GM12874 (cell line): ENCODE data around the gene GMPS.

Experiments
- TF ChIP-seq, protein P1 (sequence below): IDR thresholded peaks from 2 replicates; pipeline ENCODE4 v1.5.1; 2011; ENCODE audit warnings: low read depth, mild to moderate bottlenecking, control low read depth, low read length, moderate library complexity; ENCODE audit not compliant: insufficient read depth

GMPS gene

DNA sequence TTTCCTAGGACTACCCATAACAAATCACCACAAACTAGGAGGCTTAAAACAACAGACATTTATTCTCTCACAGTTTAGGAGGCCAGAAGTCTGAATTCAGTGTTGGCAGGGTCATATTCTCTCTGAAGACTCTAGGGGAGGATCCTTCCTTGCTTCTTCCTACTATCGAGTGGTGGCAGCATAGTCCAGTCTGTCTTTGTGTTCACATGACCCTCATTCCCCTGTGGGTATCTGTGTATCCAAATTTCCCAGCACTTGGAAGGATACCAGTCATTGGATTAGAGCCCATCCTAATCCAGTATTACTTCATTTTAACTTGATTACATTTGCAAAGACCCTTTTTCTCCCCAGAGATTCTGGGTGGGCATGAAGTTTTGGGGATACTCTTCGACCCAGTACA lies 63.8 kb downstream of the GMPS start:
- TF ChIP-seq, protein P1, sequence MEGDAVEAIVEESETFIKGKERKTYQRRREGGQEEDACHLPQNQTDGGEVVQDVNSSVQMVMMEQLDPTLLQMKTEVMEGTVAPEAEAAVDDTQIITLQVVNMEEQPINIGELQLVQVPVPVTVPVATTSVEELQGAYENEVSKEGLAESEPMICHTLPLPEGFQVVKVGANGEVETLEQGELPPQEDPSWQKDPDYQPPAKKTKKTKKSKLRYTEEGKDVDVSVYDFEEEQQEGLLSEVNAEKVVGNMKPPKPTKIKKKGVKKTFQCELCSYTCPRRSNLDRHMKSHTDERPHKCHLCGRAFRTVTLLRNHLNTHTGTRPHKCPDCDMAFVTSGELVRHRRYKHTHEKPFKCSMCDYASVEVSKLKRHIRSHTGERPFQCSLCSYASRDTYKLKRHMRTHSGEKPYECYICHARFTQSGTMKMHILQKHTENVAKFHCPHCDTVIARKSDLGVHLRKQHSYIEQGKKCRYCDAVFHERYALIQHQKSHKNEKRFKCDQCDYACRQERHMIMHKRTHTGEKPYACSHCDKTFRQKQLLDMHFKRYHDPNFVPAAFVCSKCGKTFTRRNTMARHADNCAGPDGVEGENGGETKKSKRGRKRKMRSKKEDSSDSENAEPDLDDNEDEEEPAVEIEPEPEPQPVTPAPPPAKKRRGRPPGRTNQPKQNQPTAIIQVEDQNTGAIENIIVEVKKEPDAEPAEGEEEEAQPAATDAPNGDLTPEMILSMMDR: no peak

DNA sequence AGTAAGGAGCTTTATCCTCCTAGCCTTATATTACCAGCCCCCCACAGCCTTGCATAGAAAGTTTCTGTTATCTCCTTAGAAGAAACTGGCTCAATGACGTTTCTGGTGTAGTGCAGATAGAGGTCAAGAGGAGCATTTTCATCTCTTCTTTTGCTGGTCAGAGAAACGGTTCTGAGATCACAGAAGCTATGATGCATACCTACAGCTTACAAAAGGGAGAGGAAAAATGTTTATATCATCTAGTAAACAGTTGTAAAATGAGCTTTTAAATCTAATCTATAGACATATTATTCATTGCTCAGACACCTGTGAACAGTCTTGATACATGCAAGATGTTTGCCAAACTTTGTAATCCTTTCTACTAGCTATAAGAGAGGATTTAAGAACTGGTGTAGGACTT lies 68.0 kb downstream of the GMPS start:
- TF ChIP-seq, protein P1: no peak

DNA sequence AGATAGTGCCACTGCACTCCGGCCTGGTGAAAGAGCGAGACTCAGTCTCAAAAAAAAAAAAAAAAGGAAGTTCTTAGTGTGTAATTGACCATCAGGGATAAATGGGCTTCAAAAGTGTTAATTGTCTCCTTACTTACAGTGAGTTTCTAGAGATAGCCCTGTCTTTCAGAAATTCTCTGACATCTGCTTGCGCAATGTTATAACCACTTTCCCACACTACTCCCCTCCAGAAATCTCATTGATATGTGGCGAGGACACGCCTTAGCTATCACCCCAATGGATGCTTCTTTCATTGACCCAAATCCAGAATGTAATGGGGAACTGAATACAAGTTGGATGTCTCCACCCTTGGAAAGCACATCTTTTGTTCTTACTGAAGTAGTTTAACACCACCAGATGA lies 70.9 kb downstream of the GMPS start:
- TF ChIP-seq, protein P1: no peak

DNA sequence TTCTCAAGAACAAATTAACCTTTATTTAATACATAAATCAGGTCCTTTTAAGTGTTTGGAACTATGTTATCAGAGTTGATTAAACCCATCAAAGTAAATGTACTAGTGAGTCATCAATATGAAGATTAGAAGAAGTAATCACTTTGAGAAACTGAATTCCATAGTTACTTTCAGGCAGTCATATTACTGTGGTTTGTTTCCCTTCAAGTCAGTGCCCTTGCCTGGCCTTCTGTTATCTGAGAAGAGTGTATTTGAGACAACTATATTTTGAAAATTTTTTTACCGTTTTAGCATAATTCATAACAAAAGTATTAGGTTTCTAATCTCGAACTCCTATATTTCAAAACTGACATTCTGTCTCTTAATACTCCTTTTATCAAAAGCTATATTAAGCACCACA lies 73.6 kb downstream of the GMPS start:
- TF ChIP-seq, protein P1: no peak

DNA sequence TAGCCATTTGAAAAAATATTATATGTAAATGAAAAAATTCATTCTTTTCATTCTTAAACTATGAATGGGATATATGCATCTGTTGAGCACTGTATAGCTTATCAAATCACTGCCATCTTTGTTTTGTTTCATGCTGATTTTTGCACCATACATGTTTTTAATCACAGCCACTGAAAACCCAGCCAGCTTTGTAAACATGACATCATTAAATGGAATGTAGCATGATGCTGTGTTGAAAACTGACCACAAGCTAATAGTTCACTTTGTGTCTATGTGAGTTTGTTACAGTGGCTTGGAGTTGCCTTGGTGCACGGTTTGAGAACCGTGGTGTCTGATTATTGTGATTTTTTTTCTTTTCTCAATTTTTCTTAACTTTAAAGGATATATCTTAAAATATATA lies 75.7 kb downstream of the GMPS start:
- TF ChIP-seq, protein P1: no peak

DNA sequence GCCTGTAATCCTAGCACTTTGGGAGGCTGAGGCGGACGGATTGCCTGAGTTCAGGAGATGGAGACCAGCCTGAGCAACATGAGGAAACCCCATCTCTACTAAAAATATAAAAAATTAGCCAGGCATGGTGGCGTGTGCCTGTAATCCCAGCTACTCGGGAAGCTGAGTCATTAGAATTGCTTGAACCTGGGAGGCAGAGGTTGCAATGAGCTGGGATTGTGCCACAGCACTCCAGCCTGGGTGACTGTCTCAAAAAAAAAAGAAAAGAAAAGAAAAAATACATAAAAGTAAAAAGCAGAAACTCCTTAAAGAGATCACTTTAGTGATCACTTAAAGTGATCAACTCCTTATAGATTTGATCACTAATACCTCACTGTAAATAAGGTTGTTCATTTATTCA lies 78.0 kb downstream of the GMPS start:
- TF ChIP-seq, protein P1: no peak

DNA sequence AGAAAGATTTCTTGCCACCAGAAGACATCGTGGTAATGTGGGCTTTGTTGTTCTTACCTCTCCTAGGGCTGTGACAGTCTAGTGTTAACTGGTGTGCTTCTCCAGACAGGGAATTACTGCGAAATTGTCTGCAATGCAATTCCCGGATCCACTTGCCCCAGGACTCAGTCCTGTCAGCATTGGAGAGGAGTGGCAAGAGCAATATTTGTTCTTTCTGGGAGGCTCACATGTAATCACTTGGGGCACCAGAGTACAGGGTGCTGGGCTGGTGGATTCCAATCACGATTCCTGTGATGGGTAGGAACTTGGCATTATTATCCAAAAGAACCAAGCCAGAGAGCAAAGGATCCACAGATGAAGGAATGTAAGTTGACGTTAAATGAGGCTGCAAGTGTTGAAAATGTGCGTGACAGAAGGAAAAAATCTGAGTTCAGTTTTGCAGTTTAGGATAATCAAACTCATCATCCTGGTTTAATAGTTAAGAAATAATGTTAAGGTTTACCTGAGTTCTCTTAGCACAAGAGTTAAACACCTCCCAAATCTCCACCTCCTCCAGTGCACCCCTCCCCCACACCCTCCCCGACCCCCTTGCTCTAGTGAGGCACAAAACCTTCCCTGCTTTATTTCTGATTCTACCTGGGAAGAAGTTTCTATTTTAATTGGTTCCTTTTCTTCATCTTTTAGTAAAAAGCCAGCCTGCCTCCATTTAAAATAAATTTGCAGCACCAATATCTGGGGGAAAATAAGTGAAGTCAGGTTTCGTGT lies 79.2 kb downstream of the GMPS start:
- TF ChIP-seq, protein P1: no peak
